NB4 (cell line): ENCODE measurements around the gene TBC1D22A.

Source experiments
- CTCF ChIP-seq: IDR thresholded peaks from one replicate; pipeline ENCODE4 v1.5.1; 2012; ENCODE audit warnings: low read depth, low read length
- MAX ChIP-seq: IDR thresholded peaks from 2 replicates; pipeline ENCODE4 v1.6.1; 2011; ENCODE audit warnings: low read depth, low read length
- MYC ChIP-seq: IDR thresholded peaks from 2 replicates; pipeline ENCODE4 v1.6.1; 2011; ENCODE audit warnings: low read depth, low read length
- POLR2A ChIP-seq: IDR thresholded peaks from 2 replicates; pipeline ENCODE4 v1.6.1; 2011; ENCODE audit warnings: mild to moderate bottlenecking; ENCODE audit not compliant: insufficient read length; ENCODE audit errors: extremely low read depth

- TF ChIP-seq CTCF = no peak
- TF ChIP-seq MAX = no peak
- TF ChIP-seq POLR2A = no peak
- no peak for TF ChIP-seq MYC
These were observed 350.1 kb downstream of the TBC1D22A start for GRCh38 chr22:47112582-47112965.
